Neural cell (in vitro differentiated cells): Measurements from ENCODE around the gene CDKL5. TPM values are rescaled to one million over a fixed set of nuclear protein-coding genes. Genes with fewer than 3 reads are reported as not detected.

Source experiments
- H2AFZ ChIP-seq: fragments of 200-600, 300-800 bp; sonication (generic), shearing (Covaris generic); 2 replicates; pipeline ENCODE4 v1.6.0; 2014; ENCODE audit warnings: low read depth, mild to moderate bottlenecking, antibody characterized with exemption, low read length, moderate library complexity
- H3F3A ChIP-seq: fragments of 200-600 bp; shearing (Covaris generic); 2 replicates; pipeline ENCODE4 v1.6.1; 2016; ENCODE audit warnings: mild to moderate bottlenecking, moderate library complexity, mixed read lengths, antibody characterized with exemption, low read length; ENCODE audit not compliant: insufficient read depth, poor library complexity, severe bottlenecking
- H3K27ac ChIP-seq: fragments of 200-600, 300-800 bp; sonication (generic), shearing (Covaris generic); 2 replicates; pipeline ENCODE4 v1.5.1; 2014; ENCODE audit warnings: mild to moderate bottlenecking, low read length, moderate library complexity
- H3K27me3 ChIP-seq: fragments of 300-800, 200-600 bp; sonication (generic), shearing (Covaris generic); 2 replicates; pipeline ENCODE4 v1.6.0; 2014; ENCODE audit warnings: mild to moderate bottlenecking, low read depth, low read length, moderate library complexity; ENCODE audit not compliant: insufficient read depth
- H3K36me3 ChIP-seq: fragments of 300-800, 200-600 bp; sonication (generic), shearing (Covaris generic); 2 replicates; pipeline ENCODE4 v1.5.1; 2014; ENCODE audit warnings: mild to moderate bottlenecking, antibody characterized with exemption, low read length, moderate library complexity; ENCODE audit not compliant: insufficient read depth
- H3K4me2 ChIP-seq: fragments of 300-800, 200-600 bp; sonication (generic), shearing (Covaris generic); 2 replicates; pipeline ENCODE4 v1.6.0; 2014; ENCODE audit warnings: mild to moderate bottlenecking, low read length
- H3K4me3 ChIP-seq: fragments of 300-800, 200-600 bp; sonication (generic), shearing (Covaris generic); 2 replicates; pipeline ENCODE4 v1.5.1; 2014; ENCODE audit warnings: mild to moderate bottlenecking, low read length, moderate library complexity
- H3K79me2 ChIP-seq: fragments of 200-600 bp; shearing (Covaris generic); replicated peaks from 2 replicates; pipeline ENCODE4 v1.6.0; 2014; ENCODE audit warnings: mild to moderate bottlenecking, low read length, moderate library complexity; ENCODE audit not compliant: insufficient read depth
- H3K9ac ChIP-seq: fragments of 300-800, 200-600 bp; sonication (generic), shearing (Covaris generic); 2 replicates; pipeline ENCODE4 v1.6.1; 2016; ENCODE audit warnings: mild to moderate bottlenecking, low read length, mixed read lengths
- H3K9me2 ChIP-seq: fragments of 200-600 bp; shearing (Covaris generic); 2 replicates; pipeline ENCODE4 v1.6.1; 2016; ENCODE audit warnings: mild to moderate bottlenecking, low read length, mixed read lengths; ENCODE audit not compliant: insufficient read depth
- H3K9me3 ChIP-seq: fragments of 200-600, 300-800 bp; sonication (generic), shearing (Covaris generic); 2 replicates; pipeline ENCODE4 v1.6.1; 2016; ENCODE audit warnings: mild to moderate bottlenecking, mixed run types, low read length, moderate library complexity, mixed read lengths
- H4K20me1 ChIP-seq: fragments of 200-600 bp; shearing (Covaris generic); 2 replicates; pipeline ENCODE4 v1.6.1; 2016; ENCODE audit warnings: mild to moderate bottlenecking, mixed run types; ENCODE audit not compliant: insufficient read depth
- CTCF ChIP-seq: fragments of 450-650 bp; IDR thresholded peaks from 2 replicates; pipeline ENCODE4 v1.5.1; 2014; ENCODE audit warnings: antibody characterized with exemption, mild to moderate bottlenecking, moderate library complexity; ENCODE audit not compliant: poor library complexity, severe bottlenecking
- EP300 ChIP-seq: fragments of 450-650 bp; conservative IDR thresholded peaks from 2 replicates; pipeline ENCODE4 v1.6.1; 2014; ENCODE audit warnings: antibody characterized with exemption, mild to moderate bottlenecking, moderate library complexity; ENCODE audit not compliant: poor library complexity, severe bottlenecking
- EZH2 ChIP-seq: fragments of 200-600, 300-800 bp; shearing (Covaris generic), sonication (generic); IDR thresholded peaks from 2 replicates; pipeline ENCODE4 v1.6.1; 2014; ENCODE audit warnings: antibody characterized with exemption, low read length, borderline replicate concordance, mild to moderate bottlenecking; ENCODE audit not compliant: insufficient read depth, poor library complexity, severe bottlenecking
- MXI1 ChIP-seq: fragments of 450-650 bp; conservative IDR thresholded peaks from 2 replicates; pipeline ENCODE4 v1.6.1; 2014; ENCODE audit warnings: antibody characterized with exemption, mild to moderate bottlenecking; ENCODE audit not compliant: poor library complexity, severe bottlenecking
- POLR2AphosphoS5 ChIP-seq: IDR thresholded peaks from 2 replicates; pipeline ENCODE4 v1.6.1; 2012
- RAD21 ChIP-seq: fragments of 450-650 bp; conservative IDR thresholded peaks from 2 replicates; pipeline ENCODE4 v1.6.1; 2014; ENCODE audit warnings: antibody characterized with exemption, mild to moderate bottlenecking, moderate library complexity
- REST ChIP-seq: IDR thresholded peaks from 2 replicates; pipeline ENCODE4 v1.6.1; 2012; ENCODE audit warnings: borderline replicate concordance
- SMC3 ChIP-seq: fragments of 450-650 bp; conservative IDR thresholded peaks from 2 replicates; pipeline ENCODE4 v1.6.1; 2014; ENCODE audit warnings: antibody characterized with exemption, mild to moderate bottlenecking, moderate library complexity; ENCODE audit not compliant: poor library complexity
- TAF1 ChIP-seq: IDR thresholded peaks from 2 replicates; pipeline ENCODE4 v1.6.1; 2012; ENCODE audit warnings: low read depth
- polyA plus RNA-seq: library from polyadenylated mRNA; depleted of rRNA; stranded (reverse); fragments of >200 nt; gene quantifications from 2 replicates; pipeline ENCODE4 v1.2.3, GENCODE V29; 2014

The CDKL5 gene
- polyA plus RNA-seq, 1 donor from 2014 or later = 5.3 TPM

GRCh38 chrX:18613930-18614639, 188.7 kb downstream of the CDKL5 start:
- Histone ChIP-seq H3K79me2 (no peaks in the 10 kb centered on the region), H3K9ac (no peak overlapping the region), H2AFZ (no peak overlapping the region), H3K27me3 (no peaks in the 10 kb centered on the region), H3K27ac (no peak overlapping the region), H3K36me3 (no peaks in the 10 kb centered on the region), H3K9me2 (no peaks in the 10 kb centered on the region), H3F3A (no peaks in the 10 kb centered on the region), H3K9me3 (no peaks in the 10 kb centered on the region), H4K20me1 (no peaks in the 10 kb centered on the region), H3K4me2 (no peak overlapping the region), H3K4me3 (no peak overlapping the region)
- TF ChIP-seq RAD21 (no peak), TAF1 (no peak), CTCF (no peak), REST (no peak), EZH2 (no peak), POLR2AphosphoS5 (no peak), MXI1 (no peak), SMC3 (no peak)

- Histone ChIP-seq H3F3A (no peaks in the 10 kb centered on the region), H3K9ac (no peak overlapping the region), H4K20me1 (no peaks in the 10 kb centered on the region), H3K9me3 (no peaks in the 10 kb centered on the region), H3K36me3 (no peaks in the 10 kb centered on the region), H3K27ac (no peak overlapping the region), H3K4me2 (no peak overlapping the region), H3K27me3 (no peaks in the 10 kb centered on the region), H3K4me3 (no peak overlapping the region), H3K79me2 (no peaks in the 10 kb centered on the region), H3K9me2 (no peaks in the 10 kb centered on the region), H2AFZ (no peak overlapping the region)
- no peak for TF ChIP-seq SMC3
- no peak for TF ChIP-seq MXI1
- TF ChIP-seq EP300 = no peak
- no peak for TF ChIP-seq POLR2AphosphoS5
- TF ChIP-seq TAF1 = no peak
- no peak for TF ChIP-seq REST
- no peak for TF ChIP-seq CTCF
- no peak for TF ChIP-seq EZH2
- TF ChIP-seq RAD21 = no peak
These were observed 191.4 kb downstream of the CDKL5 start for GRCh38 chrX:18616688-18617406.
